ENCODE measurements around the gene MKI67.

MKI67 gene

DNA sequence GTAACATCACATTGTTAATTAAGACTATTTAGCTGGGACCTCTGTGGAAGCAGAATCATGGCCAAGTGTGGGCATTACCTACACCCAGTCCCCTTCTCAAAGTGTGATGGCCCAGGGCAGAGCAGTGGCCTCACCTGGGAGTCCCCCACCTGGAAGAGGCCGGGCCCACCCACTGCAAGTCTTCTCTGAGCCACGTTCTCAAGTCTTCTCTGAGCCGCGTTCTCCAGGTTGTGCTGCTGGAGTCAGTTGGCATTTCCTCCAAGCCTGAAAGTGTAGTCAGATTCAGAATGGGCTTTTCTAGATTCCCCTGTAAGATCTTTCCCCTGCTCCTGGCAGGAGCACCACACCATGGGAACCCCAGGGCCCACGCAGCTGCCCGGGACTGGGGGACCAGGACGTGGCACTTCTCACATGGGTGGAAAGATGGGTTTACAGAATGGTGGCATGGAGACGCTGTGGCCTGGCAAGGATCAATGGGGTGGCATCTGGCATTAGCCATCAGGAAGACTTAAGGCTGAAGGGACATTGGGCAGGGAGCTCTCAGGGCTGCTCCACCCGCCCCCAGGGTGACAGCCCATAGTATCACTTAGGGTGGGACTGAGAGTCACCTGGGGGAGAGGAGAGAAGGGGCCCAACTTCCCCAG is 68.0 kb downstream of the MKI67 start:
- TF ChIP-seq, protein P1, sequence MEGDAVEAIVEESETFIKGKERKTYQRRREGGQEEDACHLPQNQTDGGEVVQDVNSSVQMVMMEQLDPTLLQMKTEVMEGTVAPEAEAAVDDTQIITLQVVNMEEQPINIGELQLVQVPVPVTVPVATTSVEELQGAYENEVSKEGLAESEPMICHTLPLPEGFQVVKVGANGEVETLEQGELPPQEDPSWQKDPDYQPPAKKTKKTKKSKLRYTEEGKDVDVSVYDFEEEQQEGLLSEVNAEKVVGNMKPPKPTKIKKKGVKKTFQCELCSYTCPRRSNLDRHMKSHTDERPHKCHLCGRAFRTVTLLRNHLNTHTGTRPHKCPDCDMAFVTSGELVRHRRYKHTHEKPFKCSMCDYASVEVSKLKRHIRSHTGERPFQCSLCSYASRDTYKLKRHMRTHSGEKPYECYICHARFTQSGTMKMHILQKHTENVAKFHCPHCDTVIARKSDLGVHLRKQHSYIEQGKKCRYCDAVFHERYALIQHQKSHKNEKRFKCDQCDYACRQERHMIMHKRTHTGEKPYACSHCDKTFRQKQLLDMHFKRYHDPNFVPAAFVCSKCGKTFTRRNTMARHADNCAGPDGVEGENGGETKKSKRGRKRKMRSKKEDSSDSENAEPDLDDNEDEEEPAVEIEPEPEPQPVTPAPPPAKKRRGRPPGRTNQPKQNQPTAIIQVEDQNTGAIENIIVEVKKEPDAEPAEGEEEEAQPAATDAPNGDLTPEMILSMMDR (conservative IDR thresholded peaks at IDR 0.05): no peak
- H3K27ac ChIP-seq: no peak overlapping the region

DNA sequence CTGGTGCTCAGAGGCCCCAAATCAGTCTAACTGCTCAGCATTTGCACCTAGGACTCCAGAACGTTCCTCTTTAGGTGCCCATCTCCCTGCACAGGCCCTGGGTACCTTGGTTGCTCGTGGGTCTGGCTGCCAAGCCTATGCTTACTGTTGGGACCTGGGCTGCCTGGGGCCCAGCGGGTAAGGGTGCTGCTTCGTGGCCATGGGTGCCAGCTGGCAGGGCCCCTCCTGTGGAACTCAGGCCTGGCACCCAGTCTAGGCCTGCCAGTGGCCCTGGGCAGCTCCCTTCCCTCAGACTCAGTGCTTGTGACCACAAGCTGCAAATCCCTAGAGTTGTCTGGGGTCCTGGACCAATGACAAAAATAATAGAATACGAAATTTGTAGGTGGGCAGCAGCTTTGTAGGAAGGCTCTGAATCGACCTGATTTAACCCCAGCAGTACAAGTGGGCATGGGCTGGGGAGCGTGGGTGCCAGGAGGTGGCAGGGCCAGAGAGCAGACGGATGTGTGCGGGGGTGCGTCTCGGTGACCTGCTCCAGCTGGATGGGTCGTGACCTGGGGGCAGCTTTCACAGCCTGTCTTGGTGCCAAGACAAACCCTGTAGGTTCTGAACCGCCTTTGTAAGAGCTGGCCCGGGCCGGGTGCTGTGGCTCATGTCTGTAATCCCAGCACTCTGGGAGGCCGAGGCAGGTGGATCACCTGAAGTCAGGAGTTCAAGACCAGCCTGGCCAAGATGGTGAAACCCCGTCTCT is 69.7 kb downstream of the MKI67 start:
- no peak overlapping the region for H3K27ac ChIP-seq
- TF ChIP-seq, protein P1 (conservative IDR thresholded peaks at IDR 0.05): no peak

DNA sequence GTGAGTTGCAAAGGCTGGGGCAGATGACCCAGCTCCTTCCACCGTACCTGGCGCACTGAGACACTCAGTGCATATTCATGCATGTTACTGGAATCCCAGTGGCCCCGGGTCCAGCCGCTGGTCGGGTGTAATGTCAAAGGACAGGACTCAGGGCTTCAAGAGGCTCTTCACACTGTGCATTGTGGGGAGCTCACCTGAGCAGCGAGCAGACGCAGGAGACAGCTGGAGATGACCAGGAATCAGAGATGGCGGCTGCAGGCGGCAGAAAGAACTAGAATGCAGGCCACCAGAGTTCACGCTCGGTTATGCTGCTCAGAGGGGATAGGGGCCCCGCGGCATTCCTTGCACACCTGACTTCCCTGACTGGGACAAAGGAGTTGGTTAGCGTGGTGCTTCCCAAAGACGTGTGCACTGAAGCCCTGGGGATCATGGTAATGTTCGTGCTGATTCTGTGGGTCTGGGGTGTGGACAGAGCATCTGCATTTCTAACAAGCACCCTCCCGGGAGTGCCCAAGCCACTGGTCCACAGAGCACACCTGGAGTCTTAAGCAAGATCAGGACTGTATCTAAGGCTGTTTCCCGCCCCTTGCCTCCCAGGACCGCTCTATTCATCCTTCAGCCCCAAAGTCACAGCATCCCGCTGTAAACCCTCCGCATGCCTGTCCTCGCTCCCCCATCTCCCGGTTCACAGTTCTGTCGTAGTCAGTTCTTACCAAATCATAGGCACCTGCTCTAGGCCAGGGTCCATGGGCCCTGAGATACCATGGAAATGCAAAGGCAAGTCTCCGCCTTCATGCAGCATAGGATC is 71.0 kb downstream of the MKI67 start:
- no peak overlapping the region for H3K27ac ChIP-seq
- TF ChIP-seq, protein P1 (conservative IDR thresholded peaks at IDR 0.05): no peak

DNA sequence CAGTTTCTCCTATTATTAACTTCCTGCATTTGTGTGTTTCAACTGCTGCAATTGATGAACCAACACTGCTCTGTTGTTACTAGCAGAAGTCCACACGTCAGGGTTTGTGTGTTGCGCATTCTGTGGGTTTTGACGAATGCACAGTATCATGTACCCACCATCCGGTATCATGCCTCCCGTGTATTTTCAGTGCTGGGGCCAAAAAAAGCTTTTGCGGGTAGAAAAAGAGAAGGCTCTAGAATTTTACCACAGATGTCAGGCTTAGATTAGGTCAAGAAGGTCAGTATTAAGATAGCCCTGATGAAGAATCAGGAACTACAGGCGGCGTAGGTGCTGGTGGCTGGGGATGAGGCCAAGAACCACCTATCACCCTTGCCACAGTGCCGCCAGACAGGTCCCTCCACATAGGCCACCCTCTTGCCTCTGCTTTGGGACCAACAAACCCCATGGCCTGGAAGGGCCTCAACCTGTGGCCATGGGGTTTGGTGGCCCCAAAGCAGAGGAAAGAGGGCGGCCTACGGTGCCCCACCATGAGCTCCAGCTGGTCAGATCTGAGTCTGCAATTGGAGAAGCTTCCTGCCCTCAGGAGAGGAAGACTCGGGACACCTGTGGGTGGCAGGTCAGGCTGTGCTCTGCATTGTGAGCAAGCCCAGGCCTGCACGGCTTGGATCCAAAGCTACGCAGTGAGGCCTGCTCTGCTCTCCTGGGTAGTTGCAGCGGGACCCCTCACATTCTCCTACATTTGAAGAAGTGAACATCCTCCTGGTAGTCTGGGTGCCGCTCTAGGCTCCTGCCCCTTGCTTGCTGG is 71.9 kb downstream of the MKI67 start:
- TF ChIP-seq, protein P1 (conservative IDR thresholded peaks at IDR 0.05): no peak
- no peak overlapping the region for H3K27ac ChIP-seq

DNA sequence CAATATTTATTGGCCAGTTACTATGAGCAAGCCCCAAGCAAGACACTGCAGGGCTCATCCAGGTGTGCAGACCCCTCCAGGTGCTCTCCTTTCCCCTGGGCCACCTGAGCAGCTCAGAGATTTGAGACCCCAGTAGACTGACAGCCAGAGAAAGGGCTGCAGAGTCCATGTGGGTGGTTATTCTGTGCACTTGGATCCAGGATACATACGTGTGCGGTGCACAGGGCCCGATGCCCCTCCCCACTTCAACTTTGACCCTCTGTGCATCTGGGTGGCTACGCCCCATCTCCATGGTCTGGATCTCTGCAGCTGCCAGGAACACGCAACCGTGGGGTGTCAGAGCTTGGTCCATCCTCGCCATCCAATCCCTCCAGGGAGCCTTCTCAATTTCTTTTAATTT is 72.9 kb downstream of the MKI67 start:
- TF ChIP-seq, protein P1 (conservative IDR thresholded peaks at IDR 0.05): no peak
- H3K27ac ChIP-seq: no peak overlapping the region

DNA sequence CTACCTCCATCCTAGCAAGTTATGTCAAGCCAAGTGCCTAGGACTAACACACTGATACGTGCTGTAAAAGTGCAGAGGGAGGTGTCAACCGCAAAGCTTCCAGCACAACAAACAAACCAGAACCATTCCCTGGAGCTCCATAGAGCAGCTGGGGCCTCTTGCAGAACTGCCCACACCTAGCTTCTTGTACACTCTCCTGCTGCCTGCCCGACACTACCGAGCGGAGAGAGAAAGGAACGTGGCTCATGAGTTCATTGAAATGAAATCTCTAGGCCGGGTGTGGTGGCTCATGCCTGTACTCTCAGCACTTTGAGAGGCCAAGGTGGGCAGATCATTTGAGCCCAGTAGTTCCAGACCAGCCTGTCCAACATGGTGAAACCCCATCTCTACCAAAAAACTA is 73.5 kb downstream of the MKI67 start:
- TF ChIP-seq, protein P1 (conservative IDR thresholded peaks at IDR 0.05): no peak

More for the DNA sequence above, 73.5 kb downstream of the MKI67 start:
- H3K27ac ChIP-seq: no peak overlapping the region

Data from VCaP (cell line).